ENCODE data around the gene OR4D9. TPM values are rescaled to one million over a fixed set of nuclear protein-coding genes. Genes with fewer than 3 reads are reported as not detected.

The OR4D9 gene
- total RNA-seq, 4 donors from 2014 or later, result not detected

GRCh38 chr11:59555601-59556114, 44.3 kb downstream of the OR4D9 start:
- DNase-seq, result no peak
- no peaks in the 10 kb centered on the region for H3K9me3 ChIP-seq
- TF ChIP-seq, protein P1, sequence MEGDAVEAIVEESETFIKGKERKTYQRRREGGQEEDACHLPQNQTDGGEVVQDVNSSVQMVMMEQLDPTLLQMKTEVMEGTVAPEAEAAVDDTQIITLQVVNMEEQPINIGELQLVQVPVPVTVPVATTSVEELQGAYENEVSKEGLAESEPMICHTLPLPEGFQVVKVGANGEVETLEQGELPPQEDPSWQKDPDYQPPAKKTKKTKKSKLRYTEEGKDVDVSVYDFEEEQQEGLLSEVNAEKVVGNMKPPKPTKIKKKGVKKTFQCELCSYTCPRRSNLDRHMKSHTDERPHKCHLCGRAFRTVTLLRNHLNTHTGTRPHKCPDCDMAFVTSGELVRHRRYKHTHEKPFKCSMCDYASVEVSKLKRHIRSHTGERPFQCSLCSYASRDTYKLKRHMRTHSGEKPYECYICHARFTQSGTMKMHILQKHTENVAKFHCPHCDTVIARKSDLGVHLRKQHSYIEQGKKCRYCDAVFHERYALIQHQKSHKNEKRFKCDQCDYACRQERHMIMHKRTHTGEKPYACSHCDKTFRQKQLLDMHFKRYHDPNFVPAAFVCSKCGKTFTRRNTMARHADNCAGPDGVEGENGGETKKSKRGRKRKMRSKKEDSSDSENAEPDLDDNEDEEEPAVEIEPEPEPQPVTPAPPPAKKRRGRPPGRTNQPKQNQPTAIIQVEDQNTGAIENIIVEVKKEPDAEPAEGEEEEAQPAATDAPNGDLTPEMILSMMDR (IDR thresholded peaks at IDR 0.05), result no peak
- no peak for TF ChIP-seq POLR2A (IDR thresholded peaks at IDR 0.05)
- H3K4me1 ChIP-seq, result peaks cover 0 to 5% of the 10 kb centered on the region in 2 donors
- H3K27ac ChIP-seq, result peak overlapping the region in 2 of 3 donors; percentile 62 to 64
- 20 to 25% methylated on average over 17 of the region's 17 CpGs for WGBS, 2 donors
- intact Hi-C loops (cut with DNase I), result loop anchor here (10.0 kb wide), 2 partner anchors 59 to 109 kb away; partner anchors contain the start of genes OSBP and PATL1
- no peaks in the 10 kb centered on the region for H3K36me3 ChIP-seq
- H3K27me3 ChIP-seq, result no peaks in the 10 kb centered on the region
- peak overlapping the region in 1 of 3 donors; percentile 12 for H3K4me3 ChIP-seq (replicated peaks in 1 of 3)

DNA sequence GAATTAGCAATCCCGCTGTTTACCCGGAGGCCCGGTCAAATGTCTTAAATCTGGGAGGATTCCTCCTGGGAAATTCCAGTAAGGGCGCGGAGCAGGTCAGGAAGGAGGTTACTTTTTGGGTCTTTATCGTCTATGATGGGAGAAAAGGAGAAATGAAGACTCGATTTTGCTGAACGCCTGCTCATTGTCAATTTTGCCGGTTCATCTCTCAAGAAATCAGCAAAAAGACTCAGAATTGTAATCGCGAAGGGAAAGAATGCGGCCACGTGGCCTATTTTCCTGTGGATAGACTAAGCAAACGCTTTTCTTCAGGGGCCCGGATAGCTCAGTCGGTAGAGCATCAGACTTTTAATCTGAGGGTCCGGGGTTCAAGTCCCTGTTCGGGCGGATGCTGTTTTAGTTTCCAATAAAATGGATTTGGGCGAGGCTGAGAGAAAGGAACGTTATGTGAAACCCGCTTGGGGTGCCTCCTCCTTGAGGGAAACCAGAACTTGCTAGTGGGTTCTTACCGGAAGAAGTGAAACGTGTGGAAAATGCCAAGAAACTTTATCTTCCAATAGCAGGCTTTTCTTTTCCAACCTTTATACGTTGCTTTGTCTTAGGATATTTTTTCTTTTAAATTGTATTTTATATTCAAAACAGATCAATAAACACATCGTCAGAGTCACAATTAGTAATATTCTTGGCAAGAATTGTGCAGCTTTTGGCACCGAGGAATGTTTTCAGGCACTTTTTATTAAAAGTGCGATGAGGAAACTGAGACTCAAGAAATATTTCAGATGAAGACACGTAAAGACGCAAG, 45.0 kb downstream of the OR4D9 start:
- peak overlapping the region in 2 of 3 donors; percentile 62 to 64 for H3K27ac ChIP-seq
- TF ChIP-seq POLR2A (IDR thresholded peaks at IDR 0.05), result no peak
- TF ChIP-seq, protein P1 (IDR thresholded peaks at IDR 0.05), result no peak
- H3K4me1 ChIP-seq, result peaks cover 0 to 5% of the 10 kb centered on the region in 2 donors
- no peaks in the 10 kb centered on the region for H3K36me3 ChIP-seq
- peak; percentile 56 to 61 for DNase-seq
- no peaks in the 10 kb centered on the region for H3K9me3 ChIP-seq
- WGBS, 2 donors, result 10 to 12% methylated on average over 30 of the region's 30 CpGs
- peak overlapping the region in 1 of 3 donors; percentile 12 for H3K4me3 ChIP-seq (replicated peaks in 1 of 3)
- no peaks in the 10 kb centered on the region for H3K27me3 ChIP-seq
- intact Hi-C loops (cut with DNase I), result loop anchor here (10.0 kb wide), 2 partner anchors 58 to 108 kb away; partner anchors contain the start of genes OSBP and PATL1

DNA sequence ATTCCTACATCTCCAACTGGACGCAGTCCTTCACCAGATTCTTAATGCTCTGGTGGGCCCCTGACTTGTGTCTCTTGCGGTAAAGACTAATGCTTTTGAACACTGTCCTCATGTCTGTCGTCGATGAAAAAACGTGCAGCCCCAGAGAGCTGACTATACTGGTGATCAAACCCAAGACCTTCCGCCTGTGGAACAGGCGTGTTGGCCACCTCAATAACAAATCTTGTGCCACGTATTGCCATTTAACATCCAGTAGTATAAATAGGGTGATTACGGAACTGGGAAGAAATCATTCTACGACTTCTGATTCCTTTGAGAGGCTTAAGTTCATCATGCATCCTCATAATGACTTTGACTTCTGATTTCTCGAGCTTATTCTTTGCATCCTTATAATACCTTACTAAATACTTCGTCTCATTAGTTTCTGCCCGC, 45.6 kb downstream of the OR4D9 start:
- Histone ChIP-seq H3K27ac (peak overlapping the region in 1 of 3 donors; percentile 64), H3K4me3 (replicated peaks in 1 of 3) (no peak overlapping the region), H3K27me3 (no peaks in the 10 kb centered on the region), H3K36me3 (no peaks in the 10 kb centered on the region), H3K9me3 (no peaks in the 10 kb centered on the region), H3K4me1 (peaks cover 0 to 5% of the 10 kb centered on the region in 2 donors)
- intact Hi-C loops (cut with DNase I), result loop anchor here (10.0 kb wide), 2 partner anchors 58 to 108 kb away; partner anchors contain the start of genes OSBP and PATL1
- TF ChIP-seq POLR2A (IDR thresholded peaks at IDR 0.05), result no peak
- TF ChIP-seq, protein P1 (IDR thresholded peaks at IDR 0.05), result no peak
- DNase-seq, result no peak
- 19 to 29% methylated on average over 13 of the region's 13 CpGs for WGBS, 2 donors

GRCh38 chr11:59558270-59558643, 46.9 kb downstream of the OR4D9 start:
- no peak overlapping the region for H3K4me3 ChIP-seq (replicated peaks in 1 of 3)
- H3K27me3 ChIP-seq, result no peaks in the 10 kb centered on the region
- H3K36me3 ChIP-seq, result no peaks in the 10 kb centered on the region
- H3K4me1 ChIP-seq, result peaks cover 0 to 5% of the 10 kb centered on the region in 2 donors
- 63 to 67% methylated on average over 7 of the region's 7 CpGs for WGBS, 2 donors
- intact Hi-C loops (cut with DNase I), result loop anchor here (10.0 kb wide), 2 partner anchors 57 to 107 kb away; partner anchors contain the start of genes OSBP and PATL1
- no peak for TF ChIP-seq POLR2A (IDR thresholded peaks at IDR 0.05)
- TF ChIP-seq, protein P1 (IDR thresholded peaks at IDR 0.05), result no peak
- no peak overlapping the region for H3K27ac ChIP-seq
- DNase-seq, result no peak
- H3K9me3 ChIP-seq, result no peaks in the 10 kb centered on the region
